Glutamatergic neuron (in vitro differentiated cells): ENCODE results near the gene CCDC69. TPM values are rescaled to one million over a fixed set of nuclear protein-coding genes. Genes with fewer than 3 reads are reported as not detected.
"Not testable (repeated sequence)": the region's sequence is repeated elsewhere in the genome, so short reads cannot be mapped to it uniquely, and the experiment has no call there.

Experiments used
- DNase-seq: peaks from one replicate; pipeline ENCODE4 v3.0.0; 2022
- H3K27ac Mint-ChIP-seq: one replicate; pipeline ENCODE4 v1.8.0; 2020; ENCODE audit warnings: mild to moderate bottlenecking, mixed read lengths, inconsistent platforms; ENCODE audit not compliant: unreplicated experiment
- H3K27me3 Mint-ChIP-seq: one replicate; pipeline ENCODE4 v1.8.0; 2020; ENCODE audit warnings: mild to moderate bottlenecking, moderate library complexity, mixed read lengths, inconsistent platforms; ENCODE audit not compliant: unreplicated experiment
- H3K36me3 Mint-ChIP-seq: one replicate; pipeline ENCODE4 v1.8.0; 2020; ENCODE audit warnings: mild to moderate bottlenecking, mixed read lengths, inconsistent platforms; ENCODE audit not compliant: unreplicated experiment
- H3K4me1 Mint-ChIP-seq: one replicate; pipeline ENCODE4 v1.8.0; 2020; ENCODE audit warnings: mild to moderate bottlenecking, low read depth, mixed read lengths, inconsistent platforms; ENCODE audit not compliant: unreplicated experiment
- H3K4me3 Mint-ChIP-seq: one replicate; pipeline ENCODE4 v1.8.0; 2020; ENCODE audit warnings: mild to moderate bottlenecking, mixed read lengths, inconsistent platforms; ENCODE audit not compliant: unreplicated experiment
- H3K9me3 Mint-ChIP-seq: one replicate; pipeline ENCODE4 v1.8.0; 2020; ENCODE audit warnings: mild to moderate bottlenecking, moderate library complexity, mixed read lengths, inconsistent platforms; ENCODE audit not compliant: unreplicated experiment
- total RNA-seq: library from RNA; stranded (reverse); fragmentation: NEBNext Ultra II Directional; extraction: Animal tissue kit (Norgen Biotek cat#: 25700); gene quantifications from one replicate; pipeline ENCODE4 v1.2.1, GENCODE V29; 2021; ENCODE audit not compliant: unreplicated experiment
- TF ChIP-seq, protein P1 (sequence below): fragments of 200-600 bp; sonication (generic); IDR thresholded peaks from one replicate; pipeline ENCODE4 v1.5.0; 2021; ENCODE audit not compliant: partially characterized antibody, unreplicated experiment

The CCDC69 gene
- total RNA-seq, 1 donor from 2014 or later: 2.0 TPM

DNA sequence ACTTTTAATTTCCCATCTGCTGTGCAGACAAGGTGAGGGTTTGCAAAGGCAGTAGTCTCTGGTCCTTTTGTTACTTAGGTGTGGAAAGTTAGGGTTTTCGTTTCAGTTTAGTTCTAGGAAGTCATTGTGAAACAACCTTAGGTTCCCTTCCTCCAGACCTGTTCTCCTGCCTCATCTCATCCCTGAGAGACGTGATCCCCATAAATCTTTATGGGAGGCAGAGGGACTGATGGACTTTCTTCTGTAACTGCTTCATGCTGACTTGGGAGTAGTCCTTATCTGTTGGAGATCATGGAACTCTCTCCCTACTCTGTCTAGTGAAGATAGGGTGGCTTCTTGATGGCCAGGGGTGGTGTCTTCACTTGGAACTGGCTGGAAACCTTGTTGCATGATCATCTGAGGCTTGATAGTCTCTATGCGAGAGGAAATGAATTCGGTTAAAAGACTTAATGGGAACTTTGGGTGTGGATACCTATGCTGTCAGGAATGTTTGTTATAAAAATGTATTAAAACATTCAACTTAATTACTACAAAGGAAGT lies 21.9 kb upstream of the CCDC69 start:
- Mint-ChIP-seq H3K4me1 (no peaks in the 10 kb centered on the region), H3K27ac (no peak overlapping the region), H3K27me3 (no peaks in the 10 kb centered on the region), H3K9me3 (peaks cover 3% of the 10 kb centered on the region), H3K36me3 (no peaks in the 10 kb centered on the region), H3K4me3 (no peak overlapping the region)
- TF ChIP-seq, protein P1, sequence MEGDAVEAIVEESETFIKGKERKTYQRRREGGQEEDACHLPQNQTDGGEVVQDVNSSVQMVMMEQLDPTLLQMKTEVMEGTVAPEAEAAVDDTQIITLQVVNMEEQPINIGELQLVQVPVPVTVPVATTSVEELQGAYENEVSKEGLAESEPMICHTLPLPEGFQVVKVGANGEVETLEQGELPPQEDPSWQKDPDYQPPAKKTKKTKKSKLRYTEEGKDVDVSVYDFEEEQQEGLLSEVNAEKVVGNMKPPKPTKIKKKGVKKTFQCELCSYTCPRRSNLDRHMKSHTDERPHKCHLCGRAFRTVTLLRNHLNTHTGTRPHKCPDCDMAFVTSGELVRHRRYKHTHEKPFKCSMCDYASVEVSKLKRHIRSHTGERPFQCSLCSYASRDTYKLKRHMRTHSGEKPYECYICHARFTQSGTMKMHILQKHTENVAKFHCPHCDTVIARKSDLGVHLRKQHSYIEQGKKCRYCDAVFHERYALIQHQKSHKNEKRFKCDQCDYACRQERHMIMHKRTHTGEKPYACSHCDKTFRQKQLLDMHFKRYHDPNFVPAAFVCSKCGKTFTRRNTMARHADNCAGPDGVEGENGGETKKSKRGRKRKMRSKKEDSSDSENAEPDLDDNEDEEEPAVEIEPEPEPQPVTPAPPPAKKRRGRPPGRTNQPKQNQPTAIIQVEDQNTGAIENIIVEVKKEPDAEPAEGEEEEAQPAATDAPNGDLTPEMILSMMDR: no peak
- DNase-seq: no peak

DNA sequence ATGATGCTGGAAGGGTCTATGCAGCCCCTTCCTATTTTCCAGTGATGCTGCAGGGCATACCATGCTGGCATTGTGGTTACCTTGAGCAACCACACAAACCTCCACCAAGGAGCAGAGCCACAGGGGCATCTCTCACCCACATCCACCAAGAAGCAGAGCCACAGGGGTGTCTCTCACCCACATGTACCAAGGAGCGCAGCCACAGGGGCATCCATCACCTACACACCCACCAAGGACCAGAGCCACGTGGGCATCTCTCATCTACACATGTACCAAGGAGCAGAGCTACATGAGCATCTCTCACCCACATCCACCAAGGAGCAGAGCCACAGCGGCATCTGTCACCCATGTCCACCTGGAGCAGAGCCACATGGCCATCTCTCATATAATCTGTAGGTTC lies 20.3 kb upstream of the CCDC69 start:
- no peak for DNase-seq
- Mint-ChIP-seq H3K9me3 (peaks cover 3% of the 10 kb centered on the region), H3K4me3 (no peak overlapping the region), H3K4me1 (no peaks in the 10 kb centered on the region), H3K36me3 (no peaks in the 10 kb centered on the region), H3K27me3 (no peaks in the 10 kb centered on the region), H3K27ac (no peak overlapping the region)
- TF ChIP-seq, protein P1: no peak

DNA sequence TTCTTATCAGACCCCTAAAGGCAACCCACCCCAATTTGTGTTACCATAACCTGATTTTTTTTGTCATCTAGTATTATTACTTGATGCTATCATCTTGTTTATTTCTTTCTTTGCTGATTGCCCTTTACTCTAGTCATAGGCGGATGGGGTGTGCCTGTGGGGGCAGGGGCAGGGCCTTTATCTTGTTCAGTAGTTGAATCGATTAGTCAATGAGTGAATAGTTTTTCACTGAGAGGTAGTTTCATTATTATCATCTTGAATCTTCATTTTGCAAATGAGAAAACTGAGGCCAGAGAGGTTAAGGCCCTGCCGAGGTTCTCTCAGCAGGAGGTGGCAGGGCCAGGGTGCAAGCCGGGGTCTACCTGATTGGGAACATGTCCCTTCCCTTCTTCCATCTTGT lies 19.7 kb upstream of the CCDC69 start:
- H3K4me1 Mint-ChIP-seq: peaks cover 2% of the 10 kb centered on the region
- peaks cover 3% of the 10 kb centered on the region for H3K9me3 Mint-ChIP-seq
- H3K27me3 Mint-ChIP-seq: no peaks in the 10 kb centered on the region
- TF ChIP-seq, protein P1: no peak
- H3K27ac Mint-ChIP-seq: no peak overlapping the region
- no peak for DNase-seq
- no peaks in the 10 kb centered on the region for H3K36me3 Mint-ChIP-seq
- H3K4me3 Mint-ChIP-seq: no peak overlapping the region

DNA sequence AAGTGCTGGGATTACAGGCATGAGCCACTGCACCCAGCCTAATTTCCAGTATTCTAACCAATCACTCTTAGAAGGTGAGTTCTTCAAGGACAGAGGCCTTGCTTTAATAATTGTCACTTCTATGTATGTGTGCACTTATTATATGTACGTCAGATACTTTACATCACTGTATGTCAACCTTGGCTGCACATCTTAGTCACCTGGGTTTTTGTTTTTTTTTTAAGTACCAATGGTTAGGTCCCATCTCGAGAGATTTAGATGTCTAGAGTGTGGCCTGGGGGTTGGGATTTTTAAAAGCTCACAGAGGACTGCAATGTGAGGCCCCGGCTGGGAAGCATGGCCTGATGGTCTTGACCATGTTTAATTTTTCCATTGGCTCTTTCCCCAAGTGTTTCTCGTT lies 19.2 kb upstream of the CCDC69 start:
- Mint-ChIP-seq H3K36me3 (no peaks in the 10 kb centered on the region), H3K4me3 (no peak overlapping the region), H3K9me3 (peaks cover 3% of the 10 kb centered on the region), H3K4me1 (peaks cover 4% of the 10 kb centered on the region), H3K27me3 (no peaks in the 10 kb centered on the region), H3K27ac (no peak overlapping the region)
- TF ChIP-seq, protein P1: no peak
- no peak for DNase-seq

DNA sequence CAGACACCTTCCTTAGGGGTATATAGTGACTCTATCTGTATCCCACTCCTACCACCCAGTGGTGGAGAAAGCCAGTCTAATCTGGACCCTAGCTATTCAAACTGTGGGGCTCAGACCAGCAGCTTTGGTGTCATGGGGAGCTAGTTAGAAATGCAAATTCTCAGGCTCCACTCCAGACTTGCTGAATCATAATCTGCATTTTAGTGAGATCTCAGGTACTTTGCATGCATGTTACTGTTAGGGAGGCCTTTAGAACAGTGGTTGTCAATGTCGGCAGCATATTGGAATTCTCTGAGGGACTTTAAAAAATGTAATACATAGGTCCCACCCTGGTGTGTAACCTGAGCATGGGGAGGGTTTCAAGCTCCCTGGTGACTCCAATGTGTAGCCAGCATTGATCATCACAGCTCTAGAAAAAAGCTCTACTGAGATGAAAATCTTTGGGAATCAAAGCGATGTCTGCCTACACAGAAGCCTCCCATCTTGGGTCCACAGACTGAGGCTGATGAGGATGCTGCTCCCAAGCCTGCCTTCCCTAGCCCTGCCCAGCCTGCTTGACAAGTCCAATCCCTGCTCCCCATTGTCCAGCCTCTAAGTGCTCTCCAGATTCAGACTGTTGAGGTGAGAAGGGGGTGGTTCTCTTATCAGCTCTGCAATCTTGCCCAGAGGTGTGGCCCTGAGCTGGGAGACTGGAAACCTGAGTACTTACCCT lies 17.2 kb upstream of the CCDC69 start:
- Mint-ChIP-seq H3K9me3 (peaks cover 3% of the 10 kb centered on the region), H3K4me3 (no peak overlapping the region), H3K27me3 (no peaks in the 10 kb centered on the region), H3K27ac (no peak overlapping the region), H3K36me3 (no peaks in the 10 kb centered on the region), H3K4me1 (peaks cover 6% of the 10 kb centered on the region)
- TF ChIP-seq, protein P1: no peak
- no peak for DNase-seq

DNA sequence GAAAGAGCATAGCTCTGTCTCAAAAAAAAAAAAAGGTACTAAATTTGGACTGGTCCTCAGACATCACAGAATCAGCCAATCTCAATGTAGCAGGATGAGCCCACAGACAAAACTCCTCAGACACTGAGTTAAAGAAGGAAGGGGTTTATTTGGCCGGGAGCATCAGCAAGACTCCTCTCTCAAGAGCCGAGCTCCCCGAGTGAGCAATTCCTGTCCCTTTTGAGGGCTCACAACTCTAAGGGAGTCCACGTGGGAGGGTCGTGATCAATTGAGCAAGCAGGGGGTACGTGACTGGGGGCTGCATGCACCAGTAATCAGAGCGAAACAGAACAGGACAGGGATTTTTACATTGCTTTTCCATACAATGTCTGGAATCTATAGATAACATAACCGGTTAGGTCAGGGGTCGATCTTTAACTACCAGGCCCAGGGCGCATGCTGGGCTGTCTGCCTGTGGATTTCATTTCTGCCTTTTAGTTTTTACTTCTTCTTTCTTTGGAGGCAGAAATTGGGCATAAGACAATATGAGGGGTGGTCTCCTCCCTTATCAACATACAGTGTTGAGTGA lies 16.5 kb upstream of the CCDC69 start:
- not testable (repeated sequence) for DNase-seq, H3K9me3 Mint-ChIP-seq, H3K4me1 Mint-ChIP-seq, H3K4me3 Mint-ChIP-seq, H3K27ac Mint-ChIP-seq, H3K27me3 Mint-ChIP-seq, H3K36me3 Mint-ChIP-seq
